Keratinocyte (primary cell): Measurements from ENCODE around the gene LRR1. TPM values are rescaled to one million over a fixed set of nuclear protein-coding genes. Genes with fewer than 3 reads are reported as not detected.

Experiments used
- DNase-seq: peaks from one replicate; pipeline ENCODE4 v3.0.0-alpha.2; 2011; ENCODE audit warnings: low read depth, missing footprints, low spot score
- FAIRE-seq: peaks from 2 replicates; lab custom pipeline; 2011; peaks lifted over from hg19 to GRCh38; lab: Jason Lieb, UNC
- H2AFZ ChIP-seq: 2 replicates; pipeline ENCODE4 v1.6.0; 2012; ENCODE audit warnings: low read length, control low read depth, inconsistent platforms; ENCODE audit not compliant: control insufficient read depth
- H3K27ac ChIP-seq: 2 replicates; pipeline ENCODE4 v1.5.1; 2011; ENCODE audit warnings: low read length; ENCODE audit not compliant: control insufficient read depth, insufficient read depth
- H3K27me3 ChIP-seq: 3 replicates; pipeline ENCODE4 v1.6.0; 2011; ENCODE audit warnings: low read length; ENCODE audit not compliant: control insufficient read depth, insufficient read depth; ENCODE audit errors: extremely low read depth
- H3K36me3 ChIP-seq, 2 experiments: 2 replicates in 1 of 2; 3 replicates in 1 of 2; pipeline ENCODE4 v1.5.1; 2011; ENCODE audit warnings: low read length in 2 of 2, mild to moderate bottlenecking in 1 of 2; ENCODE audit not compliant: control insufficient read depth in 2 of 2, insufficient read depth in 2 of 2; ENCODE audit errors: extremely low read depth in 1 of 2
- H3K4me1 ChIP-seq: 3 replicates; pipeline ENCODE4 v1.5.1; 2011; ENCODE audit warnings: low read length; ENCODE audit not compliant: control insufficient read depth, insufficient read depth; ENCODE audit errors: extremely low read depth
- H3K4me2 ChIP-seq: 3 replicates; pipeline ENCODE4 v1.6.0; 2011; ENCODE audit warnings: low read depth, low read length; ENCODE audit not compliant: control insufficient read depth, insufficient read depth; ENCODE audit errors: extremely low read depth
- H3K4me3 ChIP-seq, 3 experiments: fragments of 200-600 bp in 1 of 3; sonication (generic) in 1 of 3; 2 replicates in 2 of 3; 3 replicates in 1 of 3; pipeline ENCODE4 v1.5.1; 2011 to 2016; ENCODE audit warnings: low read length in 3 of 3, mild to moderate bottlenecking in 3 of 3, control low read depth in 2 of 3, inconsistent platforms in 1 of 3, low read depth in 1 of 3, mixed read lengths in 1 of 3, mixed run types in 1 of 3, moderate library complexity in 1 of 3; ENCODE audit not compliant: control insufficient read depth in 2 of 3, insufficient read depth in 2 of 3; ENCODE audit errors: extremely low read depth in 1 of 3
- H3K79me2 ChIP-seq: 2 replicates; pipeline ENCODE4 v1.6.0; 2012; ENCODE audit warnings: low read length; ENCODE audit not compliant: control insufficient read depth, insufficient read depth
- H3K9ac ChIP-seq: 3 replicates; pipeline ENCODE4 v1.6.0; 2011; ENCODE audit warnings: low read length; ENCODE audit not compliant: control insufficient read depth, insufficient read depth; ENCODE audit errors: extremely low read depth
- H3K9me1 ChIP-seq: 3 replicates; pipeline ENCODE4 v1.6.0; 2011; ENCODE audit warnings: low read length; ENCODE audit not compliant: control insufficient read depth, insufficient read depth; ENCODE audit errors: extremely low read depth
- H3K9me3 ChIP-seq: 2 replicates; pipeline ENCODE4 v1.5.1; 2012; ENCODE audit warnings: low read depth, low read length; ENCODE audit not compliant: control insufficient read depth
- H4K20me1 ChIP-seq: 3 replicates; pipeline ENCODE4 v1.6.0; 2011; ENCODE audit warnings: low read length; ENCODE audit not compliant: control insufficient read depth, insufficient read depth; ENCODE audit errors: extremely low read depth
- EZH2 ChIP-seq: IDR thresholded peaks from one replicate; pipeline ENCODE4 v1.6.1; 2012; ENCODE audit warnings: inconsistent platforms, mild to moderate bottlenecking, low read length, moderate library complexity
- dilution Hi-C: fragments of 300-500 bp; cut with MboI; formaldehyde crosslinking; loops from one replicate; pipeline ENCODE4 v1.7.0; 2020; ENCODE audit warnings: low sequenced_read_pairs; ENCODE audit not compliant: extremely low pct_ligation_motif_present
- polyA plus RNA-seq, 5 experiments: library from polyadenylated mRNA; depleted of rRNA in 3 of 5; stranded (reverse) in 3 of 5; stranded (forward) in 1 of 5; unstranded in 1 of 5; fragments of >200 nt; gene quantifications; 1 replicate in 1 of 5; 2 replicates in 3 of 5; 3 replicates in 1 of 5; pipeline versions ENCODE4 v1.2.1 to v1.2.3, GENCODE V29; 2011 to 2012; ENCODE audit warnings: missing spikeins in 2 of 5, low read depth in 1 of 5, low replicate concordance in 1 of 5
- TF ChIP-seq, protein P1 (sequence below), 3 experiments: IDR thresholded peaks in 1 of 3; conservative IDR thresholded peaks in 1 of 3; optimal IDR thresholded peaks in 1 of 3; 2 replicates in 2 of 3; 3 replicates in 1 of 3; pipeline versions ENCODE3 to v1.5.1; 2011; ENCODE audit warnings: low read length in 3 of 3, mild to moderate bottlenecking in 3 of 3, moderate library complexity in 2 of 3, control low read depth in 1 of 3, inconsistent platforms in 1 of 3; ENCODE audit not compliant: insufficient read depth in 2 of 3; ENCODE audit errors: extremely low read depth in 1 of 3

Gene LRR1
- polyA plus RNA-seq, 1 donor (not counting 4 experiments of a cell fraction or from before 2014, with no cell fraction given), result 22.7 TPM

- H3K79me2 ChIP-seq, result no peaks in the 10 kb centered on the region
Observed at GRCh38 chr14:49553892-49554291, 44.8 kb upstream of the LRR1 start.

GRCh38 chr14:49559979-49560768 lies 38.6 kb upstream of the LRR1 start:
- Histone ChIP-seq H3K9ac (no peak overlapping the region), H3K27me3 (no peaks in the 10 kb centered on the region), H3K9me1 (no peaks in the 10 kb centered on the region), H3K4me1 (no peaks in the 10 kb centered on the region), H3K4me3 (no peak overlapping the region), H2AFZ (no peak overlapping the region), H3K9me3 (no peaks in the 10 kb centered on the region), H4K20me1 (no peaks in the 10 kb centered on the region), H3K4me2 (no peak overlapping the region), H3K27ac (no peak overlapping the region), H3K36me3 (no peaks in the 10 kb centered on the region), H3K79me2 (no peaks in the 10 kb centered on the region)
- dilution Hi-C loops, result no loop called here
- DNase-seq (no peak), FAIRE-seq (no peak)
- TF ChIP-seq, protein P1, sequence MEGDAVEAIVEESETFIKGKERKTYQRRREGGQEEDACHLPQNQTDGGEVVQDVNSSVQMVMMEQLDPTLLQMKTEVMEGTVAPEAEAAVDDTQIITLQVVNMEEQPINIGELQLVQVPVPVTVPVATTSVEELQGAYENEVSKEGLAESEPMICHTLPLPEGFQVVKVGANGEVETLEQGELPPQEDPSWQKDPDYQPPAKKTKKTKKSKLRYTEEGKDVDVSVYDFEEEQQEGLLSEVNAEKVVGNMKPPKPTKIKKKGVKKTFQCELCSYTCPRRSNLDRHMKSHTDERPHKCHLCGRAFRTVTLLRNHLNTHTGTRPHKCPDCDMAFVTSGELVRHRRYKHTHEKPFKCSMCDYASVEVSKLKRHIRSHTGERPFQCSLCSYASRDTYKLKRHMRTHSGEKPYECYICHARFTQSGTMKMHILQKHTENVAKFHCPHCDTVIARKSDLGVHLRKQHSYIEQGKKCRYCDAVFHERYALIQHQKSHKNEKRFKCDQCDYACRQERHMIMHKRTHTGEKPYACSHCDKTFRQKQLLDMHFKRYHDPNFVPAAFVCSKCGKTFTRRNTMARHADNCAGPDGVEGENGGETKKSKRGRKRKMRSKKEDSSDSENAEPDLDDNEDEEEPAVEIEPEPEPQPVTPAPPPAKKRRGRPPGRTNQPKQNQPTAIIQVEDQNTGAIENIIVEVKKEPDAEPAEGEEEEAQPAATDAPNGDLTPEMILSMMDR (optimal IDR thresholded peaks at IDR 0.05 in 1 of 3, IDR thresholded peaks at IDR 0.05 in 1 of 3, conservative IDR thresholded peaks at IDR 0.05 in 1 of 3; ENCODE audit: extremely low read depth in 1 of 3, insufficient read depth in 2 of 3, low read length in 3 of 3), result no peak

More at GRCh38 chr14:49553892-49554291, 44.8 kb upstream of the LRR1 start:
- no peaks in the 10 kb centered on the region for H3K36me3 ChIP-seq
- no peak overlapping the region for H3K4me2 ChIP-seq
- H3K4me1 ChIP-seq, result peaks cover 4% of the 10 kb centered on the region
- dilution Hi-C loops, result no loop called here
- FAIRE-seq (no peak), DNase-seq (no peak)
- H3K27ac ChIP-seq, result no peak overlapping the region
- no peak overlapping the region for H2AFZ ChIP-seq
- H4K20me1 ChIP-seq, result no peaks in the 10 kb centered on the region
- no peaks in the 10 kb centered on the region for H3K9me3 ChIP-seq
- TF ChIP-seq EZH2, result no peak
- TF ChIP-seq, protein P1 (optimal IDR thresholded peaks at IDR 0.05 in 1 of 3, IDR thresholded peaks at IDR 0.05 in 1 of 3, conservative IDR thresholded peaks at IDR 0.05 in 1 of 3; ENCODE audit: extremely low read depth in 1 of 3, insufficient read depth in 2 of 3, low read length in 3 of 3), result no peak
- no peak overlapping the region for H3K9ac ChIP-seq
- no peaks in the 10 kb centered on the region for H3K9me1 ChIP-seq
- no peaks in the 10 kb centered on the region for H3K27me3 ChIP-seq
- H3K4me3 ChIP-seq, result no peak overlapping the region
